Upper lobe of left lung (tissue), 6 donors: ENCODE results near the gene UNC79. TPM values are rescaled to one million over a fixed set of nuclear protein-coding genes. Genes with fewer than 3 reads are reported as not detected.
A peak's percentile ranks its signal among the peaks of the same experiment; 100 is the strongest.

Experiments used
- ATAC-seq, 2 donors: fragments of 200-7000 bp; cut with Tn5 transposase; one replicate each; pipeline ENCODE4 v1.9.1; 2022; ENCODE audit warnings: mild to moderate bottlenecking in 2 of 2, moderate library complexity in 2 of 2; ENCODE audit not compliant: low FRiP score in 2 of 2
- DNase-seq, 2 donors: peaks; one replicate each; pipeline ENCODE4 v3.0.0-alpha.2; 2019 to 2020
- H3K27ac ChIP-seq, 4 donors: fragments of 200-600 bp; sonication (generic); one replicate each; pipeline ENCODE4 v1.5.1; 2016 to 2019
- H3K27me3 ChIP-seq, 4 donors: fragments of 200-600 bp; sonication (generic); one replicate each; pipeline ENCODE4 v1.5.1; 2017 to 2019
- H3K36me3 ChIP-seq, 4 donors: fragments of 200-600 bp; sonication (generic); one replicate each; pipeline ENCODE4 v1.5.1; 2016 to 2019
- H3K4me1 ChIP-seq, 4 donors: fragments of 200-600 bp; sonication (generic); one replicate each; pipeline ENCODE4 v1.5.1; 2018 to 2019
- H3K4me3 ChIP-seq, 4 donors: fragments of 200-600 bp; sonication (generic); one replicate each; pipeline ENCODE4 v1.5.1; 2017 to 2019; ENCODE audit warnings: mild to moderate bottlenecking in 2 of 4, moderate library complexity in 1 of 4
- H3K9me3 ChIP-seq, 4 donors: fragments of 200-600 bp; sonication (generic); one replicate each; pipeline ENCODE4 v1.5.1; 2018 to 2019
- EP300 ChIP-seq, 4 donors: sonication (generic); formaldehyde crosslinking; IDR thresholded peaks; one replicate each; pipeline ENCODE4 v1.5.1; 2017; ENCODE audit warnings: antibody characterized with exemption in 4 of 4, control low read depth in 2 of 4
- POLR2A ChIP-seq, 4 donors: fragments of 450-650 bp; IDR thresholded peaks; one replicate each; pipeline ENCODE4 v1.5.1; 2016 to 2017; ENCODE audit warnings: antibody characterized with exemption in 4 of 4, mild to moderate bottlenecking in 2 of 4
- POLR2AphosphoS5 ChIP-seq, 2 donors: sonication (generic); formaldehyde crosslinking; IDR thresholded peaks; one replicate each; pipeline ENCODE4 v1.5.1; 2017; ENCODE audit warnings: antibody characterized with exemption in 2 of 2
- WGBS, 2 donors: methylation state at CpG; one replicate each; pipeline ENCODE4 v1.1.5; 2017 to 2018; 5-methylcytosine and 5-hydroxymethylcytosine counted together
- total RNA-seq, 6 donors: library from RNA; depleted of rRNA in 4 of 6; stranded (reverse); fragments of >200 nt in 4 of 6; gene quantifications; one replicate each; pipeline versions ENCODE4 v1.1.0 to v1.2.1, GENCODE V29; 2016 to 2021
- TF ChIP-seq, protein P1 (sequence below), 6 experiments: fragments of 450-650 bp in 4 of 6; fragments of 200-600 bp in 2 of 6; sonication (generic) in 2 of 6; IDR thresholded peaks; one replicate each; pipeline ENCODE4 v1.5.1; 2016 to 2019; ENCODE audit warnings: antibody characterized with exemption in 6 of 6
- donor health status: DM: no; HTN: no; CAD: no; lungs with moderate emphysema.
- donor health status: DM: no; HTN: yes; CAD: no; lungs with severe emphysema.

The UNC79 gene
- total RNA-seq, 6 donors from 2014 or later: 0.09 to 1.0 (median 0.14) TPM

DNA sequence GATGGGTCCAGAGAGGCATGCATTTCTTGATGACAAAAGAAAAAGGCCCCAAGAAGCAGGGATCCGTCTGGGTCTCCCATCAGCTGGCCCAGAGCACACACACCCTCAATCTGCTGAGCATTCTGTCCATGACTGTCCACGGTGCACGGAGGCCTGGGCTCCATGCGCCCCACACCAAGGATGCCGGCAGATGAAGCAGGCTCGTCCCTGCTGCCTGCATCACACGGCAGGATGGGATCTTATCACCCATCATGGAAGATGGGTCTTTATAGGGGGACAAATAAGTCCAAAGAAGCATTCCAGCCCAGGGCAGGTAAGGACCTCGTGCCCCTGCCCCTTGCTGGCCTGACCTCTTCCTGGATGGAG is 297.9 kb downstream of the UNC79 start:
- DNase-seq (peak in 1 of 2 donors; percentile 47), ATAC-seq (no peak)
- no peaks in the 10 kb centered on the region for H3K9me3 ChIP-seq
- H3K27me3 ChIP-seq: no peaks in the 10 kb centered on the region
- no peak overlapping the region for H3K4me3 ChIP-seq
- TF ChIP-seq, protein P1, sequence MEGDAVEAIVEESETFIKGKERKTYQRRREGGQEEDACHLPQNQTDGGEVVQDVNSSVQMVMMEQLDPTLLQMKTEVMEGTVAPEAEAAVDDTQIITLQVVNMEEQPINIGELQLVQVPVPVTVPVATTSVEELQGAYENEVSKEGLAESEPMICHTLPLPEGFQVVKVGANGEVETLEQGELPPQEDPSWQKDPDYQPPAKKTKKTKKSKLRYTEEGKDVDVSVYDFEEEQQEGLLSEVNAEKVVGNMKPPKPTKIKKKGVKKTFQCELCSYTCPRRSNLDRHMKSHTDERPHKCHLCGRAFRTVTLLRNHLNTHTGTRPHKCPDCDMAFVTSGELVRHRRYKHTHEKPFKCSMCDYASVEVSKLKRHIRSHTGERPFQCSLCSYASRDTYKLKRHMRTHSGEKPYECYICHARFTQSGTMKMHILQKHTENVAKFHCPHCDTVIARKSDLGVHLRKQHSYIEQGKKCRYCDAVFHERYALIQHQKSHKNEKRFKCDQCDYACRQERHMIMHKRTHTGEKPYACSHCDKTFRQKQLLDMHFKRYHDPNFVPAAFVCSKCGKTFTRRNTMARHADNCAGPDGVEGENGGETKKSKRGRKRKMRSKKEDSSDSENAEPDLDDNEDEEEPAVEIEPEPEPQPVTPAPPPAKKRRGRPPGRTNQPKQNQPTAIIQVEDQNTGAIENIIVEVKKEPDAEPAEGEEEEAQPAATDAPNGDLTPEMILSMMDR (IDR thresholded peaks at IDR 0.05): no peak
- TF ChIP-seq POLR2A (IDR thresholded peaks at IDR 0.05) (no peak), POLR2AphosphoS5 (IDR thresholded peaks at IDR 0.05) (no peak), EP300 (IDR thresholded peaks at IDR 0.05) (no peak)
- WGBS, 2 donors: 67 to 89% methylated on average over 1 to 8 of the region's 8 CpGs
- H3K4me1 ChIP-seq: peaks cover 0 to 12% (median 2%) of the 10 kb centered on the region in 4 donors
- H3K36me3 ChIP-seq: no peaks in the 10 kb centered on the region
- H3K27ac ChIP-seq: no peak overlapping the region

DNA sequence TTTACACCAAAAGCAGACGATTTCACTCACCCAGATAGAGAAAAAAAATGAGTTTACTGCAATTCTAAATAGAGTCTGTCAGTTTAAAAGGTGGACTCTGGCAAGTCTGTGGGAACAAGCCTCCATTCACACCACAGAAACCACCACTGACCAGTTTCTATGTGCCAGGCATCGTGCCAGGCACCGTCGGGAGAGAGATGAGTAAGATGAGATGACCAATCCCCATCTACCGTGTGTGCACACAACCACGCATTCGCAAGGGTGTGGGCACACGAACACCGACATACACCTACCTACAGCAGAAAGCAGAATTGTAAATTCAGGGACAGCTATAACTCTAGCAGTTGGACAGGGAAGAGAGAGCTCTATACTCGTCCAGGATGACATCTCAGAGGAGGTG is 299.3 kb downstream of the UNC79 start:
- no peaks in the 10 kb centered on the region for H3K36me3 ChIP-seq
- 85 to 88% methylated on average over 10 of the region's 10 CpGs for WGBS, 2 donors
- TF ChIP-seq, protein P1 (IDR thresholded peaks at IDR 0.05): no peak
- TF ChIP-seq EP300 (IDR thresholded peaks at IDR 0.05) (no peak), POLR2AphosphoS5 (IDR thresholded peaks at IDR 0.05) (no peak), POLR2A (IDR thresholded peaks at IDR 0.05) (no peak)
- DNase-seq (no peak), ATAC-seq (no peak)
- no peak overlapping the region for H3K27ac ChIP-seq
- peaks cover 0 to 12% (median 2%) of the 10 kb centered on the region in 4 donors for H3K4me1 ChIP-seq
- no peak overlapping the region for H3K4me3 ChIP-seq
- H3K9me3 ChIP-seq: no peaks in the 10 kb centered on the region
- H3K27me3 ChIP-seq: no peaks in the 10 kb centered on the region

DNA sequence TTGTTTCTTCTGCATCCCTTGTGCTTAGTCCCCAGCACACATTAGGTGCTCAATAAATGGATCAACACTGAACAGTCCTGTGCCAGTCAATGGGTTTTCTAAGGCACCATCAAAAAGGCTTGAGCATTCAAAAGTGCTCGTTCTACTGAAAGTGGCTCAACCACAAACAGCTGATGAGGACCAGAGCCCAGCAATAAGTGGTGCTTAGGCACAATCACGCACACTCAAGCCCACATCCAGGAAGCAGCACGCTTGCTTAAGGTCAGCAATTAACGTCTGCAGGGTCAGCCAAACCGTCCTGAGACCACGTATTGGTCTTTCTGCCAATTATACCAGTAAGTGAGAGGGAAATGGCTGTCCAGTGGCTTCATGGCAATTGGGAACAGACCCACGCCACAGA is 301.0 kb downstream of the UNC79 start:
- 21 to 40% methylated on average over 7 of the region's 7 CpGs for WGBS, 2 donors
- no peaks in the 10 kb centered on the region for H3K9me3 ChIP-seq
- peak in 1 of 2 donors; percentile 70 for TF ChIP-seq POLR2AphosphoS5 (IDR thresholded peaks at IDR 0.05)
- no peak for TF ChIP-seq POLR2A (IDR thresholded peaks at IDR 0.05)
- peak in 1 of 4 donors; percentile 87 for TF ChIP-seq EP300 (IDR thresholded peaks at IDR 0.05)
- peak in 1 of 2 donors; percentile 83 for DNase-seq
- no peak overlapping the region for H3K4me3 ChIP-seq
- no peaks in the 10 kb centered on the region for H3K36me3 ChIP-seq
- peak in 1 of 2 donors; percentile 32 for ATAC-seq
- H3K27ac ChIP-seq: no peak overlapping the region
- H3K27me3 ChIP-seq: no peaks in the 10 kb centered on the region
- H3K4me1 ChIP-seq: peaks cover 0 to 12% (median 2%) of the 10 kb centered on the region in 4 donors

DNA sequence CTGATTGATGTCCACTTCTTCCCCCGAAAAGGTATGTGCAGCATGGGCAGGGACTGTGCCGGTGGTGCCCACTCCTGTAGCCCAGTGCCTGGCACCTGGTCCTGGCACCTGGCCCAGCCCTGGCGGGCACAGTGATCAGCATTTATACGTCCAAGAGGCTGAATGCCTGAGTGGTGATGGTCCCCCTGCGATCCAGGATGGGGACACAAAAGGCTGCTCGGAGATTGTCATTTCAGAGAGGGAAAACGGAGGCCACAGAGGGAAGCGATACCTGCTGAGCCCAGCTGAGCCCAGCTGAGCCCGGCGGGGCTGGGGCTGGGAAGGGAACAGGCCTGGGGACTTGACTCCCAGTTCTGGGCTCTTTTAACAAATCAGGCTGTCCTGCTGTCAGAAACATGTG is 301.8 kb downstream of the UNC79 start:
- no peaks in the 10 kb centered on the region for H3K36me3 ChIP-seq
- peaks cover 0 to 12% (median 2%) of the 10 kb centered on the region in 4 donors for H3K4me1 ChIP-seq
- no peaks in the 10 kb centered on the region for H3K27me3 ChIP-seq
- DNase-seq: peak in 1 of 2 donors; percentile 70
- TF ChIP-seq, protein P1 (IDR thresholded peaks at IDR 0.05): no peak
- TF ChIP-seq POLR2AphosphoS5 (IDR thresholded peaks at IDR 0.05): no peak
- no peak for TF ChIP-seq EP300 (IDR thresholded peaks at IDR 0.05)
- no peak for TF ChIP-seq POLR2A (IDR thresholded peaks at IDR 0.05)
- H3K9me3 ChIP-seq: no peaks in the 10 kb centered on the region
- WGBS, 2 donors: 72 to 75% methylated on average over 10 of the region's 10 CpGs
- no peak overlapping the region for H3K4me3 ChIP-seq
- ATAC-seq: no peak
- H3K27ac ChIP-seq: no peak overlapping the region

DNA sequence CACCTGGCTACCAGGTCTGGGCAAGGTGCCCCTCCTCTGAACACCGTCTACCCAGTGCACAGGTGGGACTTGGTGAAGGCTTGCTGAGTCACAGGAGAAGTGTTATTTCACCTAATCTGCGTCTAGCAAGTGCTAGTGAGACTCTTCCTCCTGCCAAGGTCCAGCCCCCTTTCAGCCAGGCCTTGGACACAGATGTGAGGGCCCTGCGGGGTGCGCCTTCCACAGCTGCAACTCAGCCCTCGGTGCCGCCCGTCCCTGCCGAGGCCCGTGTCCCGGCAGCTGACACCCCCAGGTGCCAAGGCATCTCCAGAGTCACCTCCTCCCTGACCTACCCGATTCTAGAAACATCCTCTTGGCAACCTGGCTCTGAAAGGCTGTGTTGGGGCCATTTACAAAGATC is 302.5 kb downstream of the UNC79 start:
- H3K27ac ChIP-seq: no peak overlapping the region
- H3K27me3 ChIP-seq: no peaks in the 10 kb centered on the region
- TF ChIP-seq, protein P1 (IDR thresholded peaks at IDR 0.05): no peak
- no peaks in the 10 kb centered on the region for H3K36me3 ChIP-seq
- peaks cover 0 to 12% (median 2%) of the 10 kb centered on the region in 4 donors for H3K4me1 ChIP-seq
- ATAC-seq (no peak), DNase-seq (peak; percentile 62 to 66)
- H3K4me3 ChIP-seq: no peak overlapping the region
- WGBS, 2 donors: 49 to 69% methylated on average over 7 to 11 of the region's 11 CpGs
- H3K9me3 ChIP-seq: no peaks in the 10 kb centered on the region
